IMR-90 (cell line): Measurements from ENCODE around the gene KIF13A. TPM values are rescaled to one million over a fixed set of nuclear protein-coding genes. Genes with fewer than 3 reads are reported as not detected.

Experiments
- ATAC-seq: fragments of 200-7000 bp; cut with Tn5 transposase; 2 replicates; pipeline ENCODE4 v1.9.1; 2020; ENCODE audit warnings: low read depth, mild to moderate bottlenecking, moderate library complexity
- BruUV-seq: library from RNA; stranded (reverse); fragments of 400-500 nt; replicated peaks from 2 replicates; lab custom pipeline; 2021; lab: Mats Ljungman, UMichigan
- CTCF ChIA-PET: fragments of 300-600 bp; formaldehyde crosslinking; extraction: SDS; loops from one replicate; lab custom pipeline; 2021; ENCODE audit warnings: antibody characterized with exemption; lab: Yijun Ruan, JAX
- POLR2A ChIA-PET: fragments of 300-600 bp; sonication (Branson Sonifier 250); formaldehyde crosslinking; loops from one replicate; lab custom pipeline; 2022; ENCODE audit warnings: antibody characterized with exemption; ENCODE audit not compliant: unreplicated experiment; lab: Charles Lee
- DNase-seq: peaks from one replicate; pipeline ENCODE4 v3.0.0; 2013
- H2AFZ ChIP-seq: replicated peaks from 2 replicates; pipeline ENCODE3; 2013; ENCODE audit warnings: low read length, mild to moderate bottlenecking; ENCODE audit not compliant: poor library complexity
- H2AK5ac ChIP-seq: 2 replicates; pipeline ENCODE4 v1.6.1; 2013; ENCODE audit warnings: low read depth, low read length, inconsistent platforms
- H2AK9ac ChIP-seq: replicated peaks from 2 replicates; pipeline ENCODE3; 2013; ENCODE audit warnings: mild to moderate bottlenecking, low read depth, low read length, moderate library complexity; ENCODE audit not compliant: poor library complexity
- H2BK120ac ChIP-seq: 2 replicates; pipeline ENCODE4 v1.6.1; 2013; ENCODE audit warnings: low read depth, low read length, inconsistent platforms
- H2BK15ac ChIP-seq: 3 replicates; pipeline ENCODE4 v1.6.1; 2013; ENCODE audit warnings: low read depth, low read length, inconsistent platforms
- H2BK20ac ChIP-seq: 2 replicates; pipeline ENCODE4 v1.6.1; 2013; ENCODE audit warnings: low read depth, mild to moderate bottlenecking, inconsistent platforms, low read length, moderate library complexity
- H2BK5ac ChIP-seq: 2 replicates; pipeline ENCODE4 v1.6.1; 2013; ENCODE audit warnings: mild to moderate bottlenecking, low read depth, low read length, inconsistent platforms; ENCODE audit not compliant: poor library complexity, severe bottlenecking
- H3K14ac ChIP-seq: replicated peaks from 2 replicates; pipeline ENCODE4 v1.6.1; 2013; ENCODE audit warnings: low read depth, low read length, inconsistent platforms
- H3K18ac ChIP-seq: 2 replicates; pipeline ENCODE4 v1.6.1; 2013; ENCODE audit warnings: low read depth, low read length, control low read depth
- H3K23ac ChIP-seq: 2 replicates; pipeline ENCODE4 v1.6.1; 2013; ENCODE audit warnings: low read depth, low read length, inconsistent platforms
- H3K27ac ChIP-seq: 2 replicates; pipeline ENCODE4 v1.5.1; 2013; ENCODE audit warnings: mild to moderate bottlenecking, control low read depth, low read length; ENCODE audit not compliant: insufficient read depth
- H3K27me3 ChIP-seq: 2 replicates; pipeline ENCODE4 v1.6.1; 2013; ENCODE audit warnings: low read length; ENCODE audit not compliant: control insufficient read depth, insufficient read depth
- H3K36me3 ChIP-seq: 2 replicates; pipeline ENCODE4 v1.6.1; 2013; ENCODE audit warnings: low read length, mixed read lengths; ENCODE audit not compliant: control insufficient read depth, insufficient read depth
- H3K4ac ChIP-seq: 2 replicates; pipeline ENCODE4 v1.6.1; 2013; ENCODE audit warnings: low read depth, low read length, inconsistent platforms
- H3K4me1 ChIP-seq: 2 replicates; pipeline ENCODE4 v1.6.1; 2013; ENCODE audit warnings: low read length, mixed read lengths; ENCODE audit not compliant: control insufficient read depth, insufficient read depth
- H3K4me2 ChIP-seq: 2 replicates; pipeline ENCODE4 v1.6.1; 2013; ENCODE audit warnings: low read depth, mild to moderate bottlenecking, control low read depth, low read length, moderate library complexity
- H3K4me3 ChIP-seq: 2 replicates; pipeline ENCODE4 v1.5.1; 2013; ENCODE audit warnings: low read depth, mild to moderate bottlenecking, control low read depth, low read length, moderate library complexity; ENCODE audit not compliant: insufficient read depth
- H3K56ac ChIP-seq: 2 replicates; pipeline ENCODE4 v1.6.1; 2013; ENCODE audit warnings: low read length, inconsistent platforms; ENCODE audit not compliant: insufficient read depth; ENCODE audit errors: extremely low read depth
- H3K79me1 ChIP-seq, 2 experiments: 2 replicates each; pipeline ENCODE4 v1.6.1; 2013; ENCODE audit warnings: low read length in 2 of 2, inconsistent platforms in 1 of 2, low read depth in 1 of 2
- H3K9ac ChIP-seq: 2 replicates; pipeline ENCODE4 v1.6.1; 2013; ENCODE audit warnings: low read depth, low read length, control low read depth
- H3K9me1 ChIP-seq: 2 replicates; pipeline ENCODE4 v1.6.1; 2013; ENCODE audit warnings: low read length, inconsistent platforms; ENCODE audit not compliant: insufficient read depth
- H3K9me3 ChIP-seq: 2 replicates; pipeline ENCODE4 v1.6.1; 2013; ENCODE audit warnings: low read length; ENCODE audit not compliant: control insufficient read depth, insufficient read depth
- H4K20me1 ChIP-seq: 2 replicates; pipeline ENCODE4 v1.6.1; 2013; ENCODE audit warnings: low read length, inconsistent platforms; ENCODE audit not compliant: insufficient read depth
- H4K5ac ChIP-seq: 2 replicates; pipeline ENCODE4 v1.6.1; 2013; ENCODE audit warnings: mild to moderate bottlenecking, low read depth, low read length, control low read depth
- H4K8ac ChIP-seq, 2 experiments: 2 replicates each; pipeline ENCODE4 v1.6.1; 2013; ENCODE audit warnings: low read depth in 2 of 2, low read length in 2 of 2, control low read depth in 1 of 2, inconsistent platforms in 1 of 2
- H4K91ac ChIP-seq: 2 replicates; pipeline ENCODE4 v1.6.1; 2013; ENCODE audit warnings: low read depth, low read length, inconsistent platforms; ENCODE audit not compliant: insufficient read depth
- CEBPB ChIP-seq: IDR thresholded peaks from 2 replicates; pipeline ENCODE4 v1.6.1; 2012; ENCODE audit warnings: low read depth, low read length, improper control_type of control experiment
- FOS ChIP-seq: fragments of 150-350 bp; IDR thresholded peaks from 2 replicates; pipeline ENCODE4 v1.6.1; 2016; ENCODE audit warnings: low read depth, low read length
- POLR2A ChIP-seq: IDR thresholded peaks from 2 replicates; pipeline ENCODE4 v1.6.1; 2012; ENCODE audit warnings: mild to moderate bottlenecking, low read depth, low read length
- WGBS, 2 experiments: methylation state at CpG; one replicate each; pipeline versions ENCODE4 v1.1.5 to v1.1.7; 2013; ENCODE audit warnings: missing lambda C conversion rate in 2 of 2; ENCODE audit not compliant: insufficient read length in 1 of 2; ENCODE audit errors: extremely low coverage in 2 of 2; 5-methylcytosine and 5-hydroxymethylcytosine counted together
- dilution Hi-C: fragments of 300-500 bp; cut with HindIII; formaldehyde crosslinking; loops from one replicate; pipeline ENCODE4 v1.14.3; 2018; ENCODE audit warnings: low sequenced_read_pairs; ENCODE audit not compliant: unreplicated experiment
- in situ Hi-C: fragments of 300-500 bp; cut with MboI; formaldehyde crosslinking; loops from 3 replicates; pipeline ENCODE4 v1.14.3; 2019; ENCODE audit warnings: low sequenced_read_pairs, inconsistent platforms, mixed read lengths
- intact Hi-C: fragments of 100-400 bp; cut with micrococcal nuclease; formaldehyde crosslinking; loops from 2 replicates; pipeline ENCODE4 v1.10.0; 2022
- polyA plus RNA-seq, 3 experiments: library from polyadenylated mRNA; depleted of rRNA; stranded (reverse); fragments of >200 nt; gene quantifications; 2 replicates each; pipeline ENCODE4 v1.2.3, GENCODE V29; 2012; ENCODE audit warnings: low replicate concordance in 1 of 3
- total RNA-seq: library from RNA; depleted of rRNA; stranded (reverse); fragments of >200 nt; gene quantifications from 2 replicates; pipeline ENCODE4 v1.2.3, GENCODE V29; 2012

The KIF13A gene
- total and polyA plus RNA-seq, 2 of the 4 experiments (the other 2 are of a cell fraction), result 23.3 to 51.8 TPM

DNA sequence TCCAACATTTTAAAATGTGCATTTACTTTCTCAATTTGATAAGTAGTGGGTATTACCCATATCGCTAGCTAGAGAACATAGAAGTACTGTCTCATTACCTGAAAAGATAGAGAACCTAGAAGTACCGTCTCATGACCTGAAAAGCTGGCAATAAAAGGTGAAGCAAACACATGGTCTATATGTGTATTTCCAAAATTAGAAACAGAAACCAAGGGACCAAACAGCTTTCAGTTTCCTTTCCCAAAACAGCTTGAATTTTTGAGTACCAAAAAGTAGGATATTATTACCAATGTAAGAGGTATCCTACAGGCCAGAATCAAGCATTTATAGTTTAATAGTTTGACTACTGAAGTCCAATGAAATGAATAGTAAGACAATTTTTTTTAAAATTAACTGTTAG lies 77.2 kb downstream of the KIF13A start:
- no peak overlapping the region for H4K8ac ChIP-seq
- peak overlapping the region; percentile 40; the same call in 1 of the 2 replicates for H3K4me2 ChIP-seq
- peaks cover under 1% of the 10 kb centered on the region; the same call in 1 of the 2 replicates for H4K20me1 ChIP-seq
- ATAC-seq, result no peak
- H3K23ac ChIP-seq, result no peak overlapping the region
- H3K4me3 ChIP-seq, result no peak overlapping the region
- POLR2A ChIA-PET, result no interaction called here
- no peak overlapping the region for H2AFZ ChIP-seq
- no peak overlapping the region for H2BK15ac ChIP-seq
- H3K56ac ChIP-seq, result no peak overlapping the region
- no peak overlapping the region for H2BK120ac ChIP-seq
- H2AK9ac ChIP-seq, result no peak overlapping the region
- no peak overlapping the region for H4K5ac ChIP-seq
- no peaks in the 10 kb centered on the region for H3K27me3 ChIP-seq
- H3K4ac ChIP-seq, result no peak overlapping the region
- WGBS, 2 experiments, result no CpG with 5 or more reads among the region's 2 CpGs
- CTCF ChIA-PET, result interaction anchor here (0.5 kb wide), 2 partner anchors 27 to 248 kb away, joined by 3 read pairs; no protein-coding TSS in a partner anchor
- peaks cover 1% of the 10 kb centered on the region; the same call in 1 of the 2 replicates for H3K36me3 ChIP-seq
- dilution Hi-C loops (no loop called here), intact Hi-C loops (no loop called here), in situ Hi-C loops (no loop called here)
- H3K9ac ChIP-seq, result no peak overlapping the region
- TF ChIP-seq FOS (no peak), CEBPB (no peak), POLR2A (no peak)
- H3K79me1 ChIP-seq, result peaks cover 22 to 76% of the 10 kb centered on the region in 2 experiments
- H2BK5ac ChIP-seq, result peak overlapping the region; percentile 61
- no peak overlapping the region for H3K27ac ChIP-seq
- no peak overlapping the region for H3K14ac ChIP-seq
- no peaks in the 10 kb centered on the region for H3K9me3 ChIP-seq
- no peak for DNase-seq
- H3K18ac ChIP-seq, result no peak overlapping the region
- H4K91ac ChIP-seq, result no peak overlapping the region
- no peak overlapping the region for H2BK20ac ChIP-seq
- H3K4me1 ChIP-seq, result peaks cover 25% of the 10 kb centered on the region
- no peak overlapping the region for H2AK5ac ChIP-seq
- BruUV-seq, result no TSS peak
- peaks cover 21% of the 10 kb centered on the region for H3K9me1 ChIP-seq
